HepG2 (cell line): ENCODE data around the gene TRMT2A.

Source experiments
- CTCF ChIP-seq: sonication (generic); formaldehyde crosslinking; IDR thresholded peaks from 2 replicates; pipeline ENCODE4 v1.5.0; 2020; ENCODE audit warnings: mild to moderate bottlenecking, missing genetic modification reagents, moderate library complexity
- EZH2 ChIP-seq: conservative IDR thresholded peaks from 2 replicates; pipeline ENCODE4 v1.6.1; 2012; ENCODE audit warnings: mild to moderate bottlenecking, low read depth, low read length, moderate library complexity
- HDAC1 ChIP-seq: sonication (generic); formaldehyde crosslinking; IDR thresholded peaks from 2 replicates; pipeline ENCODE4 v1.5.1; 2020; ENCODE audit warnings: mild to moderate bottlenecking, missing genetic modification reagents
- IRF2 ChIP-seq: IDR thresholded peaks from 2 replicates; pipeline ENCODE4 v1.6.1; 2018; ENCODE audit warnings: missing genetic modification reagents, missing compliant biosample characterization
- NCOA1 ChIP-seq: sonication (generic); formaldehyde crosslinking; IDR thresholded peaks from 2 replicates; pipeline ENCODE4 v1.9.0; 2021; ENCODE audit warnings: missing genetic modification reagents
- NKX3-1 ChIP-seq: sonication (generic); formaldehyde crosslinking; IDR thresholded peaks from 2 replicates; pipeline ENCODE4 v1.5.0; 2020; ENCODE audit warnings: missing genetic modification reagents
- TMF1 ChIP-seq: sonication (generic); formaldehyde crosslinking; IDR thresholded peaks from 2 replicates; pipeline ENCODE4 v1.8.1; 2022; ENCODE audit warnings: low read depth, missing genetic modification reagents
- ZMYM2 ChIP-seq: sonication (generic); formaldehyde crosslinking; IDR thresholded peaks from 2 replicates; pipeline ENCODE4 v1.8.0; 2022; ENCODE audit warnings: mild to moderate bottlenecking, missing genetic modification reagents
- ZNF674 ChIP-seq: sonication (generic); formaldehyde crosslinking; IDR thresholded peaks from 2 replicates; pipeline ENCODE4 v1.5.0; 2020; ENCODE audit warnings: low read depth, mild to moderate bottlenecking, missing genetic modification reagents
- ZNF747 ChIP-seq: sonication (generic); formaldehyde crosslinking; IDR thresholded peaks from 2 replicates; pipeline ENCODE4 v1.8.1; 2023; ENCODE audit warnings: missing genetic modification reagents, mild to moderate bottlenecking, borderline replicate concordance

GRCh38 chr22:20092477-20092854, 24.6 kb downstream of the TRMT2A start:
- no peak for TF ChIP-seq CTCF (CRISPR knock-in tag)
- TF ChIP-seq HDAC1 (CRISPR knock-in tag), result no peak
- TF ChIP-seq NCOA1 (CRISPR knock-in tag), result no peak
- no peak for TF ChIP-seq IRF2
- no peak for TF ChIP-seq NKX3-1
- no peak for TF ChIP-seq TMF1 (CRISPR knock-in tag)
- no peak for TF ChIP-seq ZNF674 (CRISPR knock-in tag)
- TF ChIP-seq ZMYM2 (CRISPR knock-in tag), result no peak
- TF ChIP-seq EZH2, result no peak
- TF ChIP-seq ZNF747 (CRISPR knock-in tag), result no peak
